ENCODE measurements around the gene NPHS1.

Gene NPHS1

DNA sequence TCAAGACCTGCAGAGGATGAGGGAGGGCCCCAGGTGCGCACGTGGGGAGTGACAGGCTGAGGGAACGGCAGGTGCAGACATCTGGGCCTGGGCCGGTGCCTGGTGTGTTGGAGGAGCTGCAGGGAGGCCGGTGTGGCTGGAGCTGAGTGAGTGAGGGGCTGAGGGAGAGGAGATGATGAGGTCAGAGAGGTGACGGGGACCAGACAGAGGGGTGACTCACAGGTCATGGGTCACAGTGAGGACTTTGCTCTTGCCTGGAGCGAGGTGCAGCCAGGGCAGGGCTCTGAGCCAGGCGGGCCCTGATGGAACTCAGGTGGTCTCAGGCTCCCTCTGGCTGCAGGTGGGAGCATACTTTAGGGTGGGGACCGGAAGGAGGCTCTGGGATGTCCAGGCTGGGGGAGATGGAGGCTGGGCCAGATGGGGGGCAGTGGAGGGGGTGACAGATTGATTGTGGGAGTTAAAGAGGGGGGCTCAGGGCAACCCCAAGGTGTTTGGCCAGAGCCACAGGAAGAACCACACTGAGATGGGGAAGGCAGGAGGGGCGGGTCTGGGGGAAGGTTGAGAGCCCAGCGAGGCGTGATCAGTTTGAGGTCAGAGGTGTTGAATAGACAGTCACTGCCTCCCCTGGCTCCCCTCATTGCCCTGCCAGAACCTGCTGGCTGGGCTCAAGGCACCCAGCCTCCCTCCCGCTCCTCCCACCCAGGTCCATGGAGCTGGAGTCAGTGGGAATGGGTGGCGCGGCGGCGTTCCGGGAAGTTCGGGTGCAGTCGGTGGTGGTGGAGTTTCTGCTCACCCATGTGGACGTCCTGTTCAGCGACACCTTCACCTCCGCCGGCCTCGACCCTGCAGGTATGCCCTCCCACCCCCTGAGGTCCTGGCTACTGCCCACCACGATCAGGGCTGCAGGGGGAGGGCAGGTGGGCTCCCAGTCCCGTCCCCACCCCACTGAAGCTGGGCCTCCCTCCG is 68.6 kb downstream of the NPHS1 start:
- Histone ChIP-seq H3K4me1 (ENCODE audit: insufficient read depth, low read length, poor library complexity, severe bottlenecking) (no peaks in the 10 kb centered on the region), H3K9me2 (replicated peaks; ENCODE audit: low read depth, low read length) (no peaks in the 10 kb centered on the region), H3K9me3 (ENCODE audit: insufficient read depth, low read depth, low read length) (no peaks in the 10 kb centered on the region), H3K4me2 (ENCODE audit: low read depth, low read length, poor library complexity, severe bottlenecking) (no peak overlapping the region), H3K79me2 (ENCODE audit: insufficient read depth, low read length) (peaks cover 8% of the 10 kb centered on the region; the same call in 1 of the 2 replicates), H3K27me3 (ENCODE audit: insufficient read depth, low read length, poor library complexity, severe bottlenecking) (no peaks in the 10 kb centered on the region), H2AFZ (ENCODE audit: low read length) (no peak overlapping the region), H4K20me1 (ENCODE audit: insufficient read depth, low read length, poor library complexity, severe bottlenecking) (peaks cover 3% of the 10 kb centered on the region), H3K36me3 (ENCODE audit: insufficient read depth, low read length) (peaks cover 22% of the 10 kb centered on the region; the same call in 1 of the 2 replicates), H3F3A (ENCODE audit: low read depth) (no peaks in the 10 kb centered on the region), H3K4me3 (ENCODE audit: low read length, poor library complexity, severe bottlenecking) (no peak overlapping the region), H3K9ac (ENCODE audit: low read depth, low read length, poor library complexity, severe bottlenecking) (no peak overlapping the region)
- TF ChIP-seq EZH2phosphoT487 (IDR thresholded peaks at IDR 0.05; ENCODE audit: borderline replicate concordance): no peak
- TF ChIP-seq, protein P1, sequence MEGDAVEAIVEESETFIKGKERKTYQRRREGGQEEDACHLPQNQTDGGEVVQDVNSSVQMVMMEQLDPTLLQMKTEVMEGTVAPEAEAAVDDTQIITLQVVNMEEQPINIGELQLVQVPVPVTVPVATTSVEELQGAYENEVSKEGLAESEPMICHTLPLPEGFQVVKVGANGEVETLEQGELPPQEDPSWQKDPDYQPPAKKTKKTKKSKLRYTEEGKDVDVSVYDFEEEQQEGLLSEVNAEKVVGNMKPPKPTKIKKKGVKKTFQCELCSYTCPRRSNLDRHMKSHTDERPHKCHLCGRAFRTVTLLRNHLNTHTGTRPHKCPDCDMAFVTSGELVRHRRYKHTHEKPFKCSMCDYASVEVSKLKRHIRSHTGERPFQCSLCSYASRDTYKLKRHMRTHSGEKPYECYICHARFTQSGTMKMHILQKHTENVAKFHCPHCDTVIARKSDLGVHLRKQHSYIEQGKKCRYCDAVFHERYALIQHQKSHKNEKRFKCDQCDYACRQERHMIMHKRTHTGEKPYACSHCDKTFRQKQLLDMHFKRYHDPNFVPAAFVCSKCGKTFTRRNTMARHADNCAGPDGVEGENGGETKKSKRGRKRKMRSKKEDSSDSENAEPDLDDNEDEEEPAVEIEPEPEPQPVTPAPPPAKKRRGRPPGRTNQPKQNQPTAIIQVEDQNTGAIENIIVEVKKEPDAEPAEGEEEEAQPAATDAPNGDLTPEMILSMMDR (conservative IDR thresholded peaks at IDR 0.05; ENCODE audit: low read length): no peak

DNA sequence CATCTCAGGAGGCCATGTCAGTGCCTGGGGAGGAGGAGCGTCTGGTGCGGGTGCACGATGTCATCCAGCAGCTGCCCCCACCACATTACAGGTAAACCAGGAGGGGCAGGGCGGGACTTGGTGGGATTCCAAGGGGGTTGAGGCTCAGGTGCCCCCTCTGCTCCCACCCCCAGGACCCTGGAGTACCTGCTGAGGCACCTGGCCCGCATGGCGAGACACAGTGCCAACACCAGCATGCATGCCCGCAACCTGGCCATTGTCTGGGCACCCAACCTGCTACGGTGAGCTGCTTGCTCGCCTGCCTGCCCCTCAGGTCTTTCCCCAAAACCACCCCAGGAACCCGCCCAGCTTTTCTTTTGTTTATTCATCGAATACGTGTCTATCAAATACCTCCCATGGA is 69.7 kb downstream of the NPHS1 start:
- TF ChIP-seq, protein P1 (conservative IDR thresholded peaks at IDR 0.05; ENCODE audit: low read length): no peak
- no peak for TF ChIP-seq EZH2phosphoT487 (IDR thresholded peaks at IDR 0.05; ENCODE audit: borderline replicate concordance)
- no peak overlapping the region for H3K4me2 ChIP-seq (ENCODE audit: low read depth, low read length, poor library complexity, severe bottlenecking)
- H2AFZ ChIP-seq (ENCODE audit: low read length): no peak overlapping the region
- H3K9me2 ChIP-seq (replicated peaks; ENCODE audit: low read depth, low read length): no peaks in the 10 kb centered on the region
- no peaks in the 10 kb centered on the region for H3K9me3 ChIP-seq (ENCODE audit: insufficient read depth, low read depth, low read length)
- no peak overlapping the region for H3K4me3 ChIP-seq (ENCODE audit: low read length, poor library complexity, severe bottlenecking)
- H3K79me2 ChIP-seq (ENCODE audit: insufficient read depth, low read length): peaks cover 19% of the 10 kb centered on the region
- no peak overlapping the region for H3K9ac ChIP-seq (ENCODE audit: low read depth, low read length, poor library complexity, severe bottlenecking)
- H3K4me1 ChIP-seq (ENCODE audit: insufficient read depth, low read length, poor library complexity, severe bottlenecking): peaks cover 7% of the 10 kb centered on the region
- no peaks in the 10 kb centered on the region for H4K20me1 ChIP-seq (ENCODE audit: insufficient read depth, low read length, poor library complexity, severe bottlenecking)
- H3K27me3 ChIP-seq (ENCODE audit: insufficient read depth, low read length, poor library complexity, severe bottlenecking): no peaks in the 10 kb centered on the region
- peaks cover 22% of the 10 kb centered on the region; the same call in 1 of the 2 replicates for H3K36me3 ChIP-seq (ENCODE audit: insufficient read depth, low read length)
- H3F3A ChIP-seq (ENCODE audit: low read depth): no peaks in the 10 kb centered on the region

DNA sequence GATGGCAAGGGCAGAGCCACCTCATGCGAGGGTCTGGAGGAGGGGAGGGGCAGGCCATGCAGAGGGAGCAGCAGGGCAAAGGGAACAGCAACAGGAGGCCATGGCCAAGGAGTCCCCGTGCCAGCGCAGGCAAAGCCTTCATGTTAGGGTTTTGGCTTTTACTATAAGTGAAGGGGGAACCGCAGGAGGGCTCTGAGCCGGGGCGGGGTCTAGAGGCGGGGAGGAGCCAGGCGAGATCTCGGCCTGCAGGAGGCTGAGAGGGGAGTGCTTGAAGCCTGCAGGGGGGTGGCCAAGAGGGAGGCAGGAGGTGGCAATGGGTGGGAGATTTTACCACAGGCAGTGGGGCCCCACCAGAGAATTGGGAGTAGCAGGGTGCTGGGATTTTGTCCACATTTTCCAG is 70.7 kb downstream of the NPHS1 start:
- Histone ChIP-seq H3K4me2 (ENCODE audit: low read depth, low read length, poor library complexity, severe bottlenecking) (no peak overlapping the region), H3K9me2 (replicated peaks; ENCODE audit: low read depth, low read length) (no peaks in the 10 kb centered on the region), H3F3A (ENCODE audit: low read depth) (no peaks in the 10 kb centered on the region), H2AFZ (ENCODE audit: low read length) (no peak overlapping the region), H3K9me3 (ENCODE audit: insufficient read depth, low read depth, low read length) (no peaks in the 10 kb centered on the region), H3K4me1 (ENCODE audit: insufficient read depth, low read length, poor library complexity, severe bottlenecking) (peaks cover 15% of the 10 kb centered on the region), H3K4me3 (ENCODE audit: low read length, poor library complexity, severe bottlenecking) (no peak overlapping the region), H3K27me3 (ENCODE audit: insufficient read depth, low read length, poor library complexity, severe bottlenecking) (no peaks in the 10 kb centered on the region), H4K20me1 (ENCODE audit: insufficient read depth, low read length, poor library complexity, severe bottlenecking) (peaks cover 4% of the 10 kb centered on the region), H3K36me3 (ENCODE audit: insufficient read depth, low read length) (peaks cover 22% of the 10 kb centered on the region; the same call in 1 of the 2 replicates), H3K79me2 (ENCODE audit: insufficient read depth, low read length) (peaks cover 28% of the 10 kb centered on the region), H3K9ac (ENCODE audit: low read depth, low read length, poor library complexity, severe bottlenecking) (no peak overlapping the region)
- TF ChIP-seq EZH2phosphoT487 (IDR thresholded peaks at IDR 0.05; ENCODE audit: borderline replicate concordance): no peak
- TF ChIP-seq, protein P1 (conservative IDR thresholded peaks at IDR 0.05; ENCODE audit: low read length): no peak

Measured in Loucy (cell line).